ENCODE results near the gene UNC45B.

The UNC45B gene

GRCh38 chr17:35218915-35219314 is 71.3 kb downstream of the UNC45B start:
- Histone ChIP-seq H2BK120ac (ENCODE audit: low read depth, low read length) (no peak overlapping the region), H4K91ac (ENCODE audit: low read depth, low read length, poor library complexity) (no peak overlapping the region), H3K14ac (ENCODE audit: low read length) (no peak overlapping the region), H2AK5ac (ENCODE audit: low read depth, low read length) (no peak overlapping the region), H3K4ac (ENCODE audit: low read length) (no peak overlapping the region), H3K18ac (ENCODE audit: low read length) (no peak overlapping the region), H2BK12ac (ENCODE audit: low read length) (no peak overlapping the region), H3K27me3 (ENCODE audit: control insufficient read depth in 3 of 3, insufficient read depth in 3 of 3, low read depth in 1 of 3, low read length in 3 of 3) (peaks cover 0 to 17% (median 0%) of the 10 kb centered on the region in 3 experiments), H4K8ac (ENCODE audit: low read depth, low read length) (no peak overlapping the region), H3K27ac (replicated peaks; ENCODE audit: low read length) (no peak overlapping the region), H3K4me1 (ENCODE audit: control insufficient read depth in 2 of 2, insufficient read depth in 1 of 2, low read depth in 1 of 2, low read length in 2 of 2) (no peaks in the 10 kb centered on the region), H3K36me3 (replicated peaks in 1 of 2; ENCODE audit: control insufficient read depth in 2 of 2, insufficient read depth in 2 of 2, low read length in 2 of 2) (no peaks in the 10 kb centered on the region), H3K79me1 (ENCODE audit: low read depth, low read length) (no peaks in the 10 kb centered on the region), H3K4me2 (ENCODE audit: insufficient read depth, low read length, poor library complexity, severe bottlenecking) (no peak overlapping the region), H2BK5ac (ENCODE audit: low read length) (no peak overlapping the region), H3K9me3 (replicated peaks in 1 of 2; ENCODE audit: control insufficient read depth in 2 of 2, insufficient read depth in 1 of 2, low read depth in 1 of 2, low read length in 2 of 2) (no peaks in the 10 kb centered on the region), H2AFZ (ENCODE audit: low read length) (no peak overlapping the region), H3K23ac (ENCODE audit: low read depth, low read length, poor library complexity) (no peak overlapping the region), H3K9ac (ENCODE audit: low read depth, low read length, poor library complexity) (no peak overlapping the region), H3K4me3 (ENCODE audit: low read length in 2 of 2) (no peak overlapping the region), H2BK15ac (ENCODE audit: low read length) (no peak overlapping the region)
- no peak for DNase-seq (ENCODE audit: low spot score)
- no CpG with 5 or more reads among the region's 2 CpGs for WGBS, 2 donors (ENCODE audit: extremely low coverage in 2 of 2, insufficient read length in 2 of 2, insufficient replicate concordance in 1 of 2)

- no peak overlapping the region for H3K9ac ChIP-seq (ENCODE audit: low read depth, low read length, poor library complexity)
- no peak overlapping the region for H2BK12ac ChIP-seq (ENCODE audit: low read length)
- WGBS, 2 donors (ENCODE audit: extremely low coverage in 2 of 2, insufficient read length in 2 of 2, insufficient replicate concordance in 1 of 2), result no CpG with 5 or more reads among the region's 2 CpGs
- H3K14ac ChIP-seq (ENCODE audit: low read length), result no peak overlapping the region
- no peaks in the 10 kb centered on the region for H3K36me3 ChIP-seq (replicated peaks in 1 of 2; ENCODE audit: control insufficient read depth in 2 of 2, insufficient read depth in 2 of 2, low read length in 2 of 2)
- no peak overlapping the region for H2BK15ac ChIP-seq (ENCODE audit: low read length)
- no peak overlapping the region for H2AK5ac ChIP-seq (ENCODE audit: low read depth, low read length)
- no peak overlapping the region for H3K4me3 ChIP-seq (ENCODE audit: low read length in 2 of 2)
- H3K9me3 ChIP-seq (replicated peaks in 1 of 2; ENCODE audit: control insufficient read depth in 2 of 2, insufficient read depth in 1 of 2, low read depth in 1 of 2, low read length in 2 of 2), result no peaks in the 10 kb centered on the region
- no peak overlapping the region for H3K27ac ChIP-seq (replicated peaks; ENCODE audit: low read length)
- H4K8ac ChIP-seq (ENCODE audit: low read depth, low read length), result no peak overlapping the region
- H2BK120ac ChIP-seq (ENCODE audit: low read depth, low read length), result no peak overlapping the region
- no peaks in the 10 kb centered on the region for H3K79me1 ChIP-seq (ENCODE audit: low read depth, low read length)
- H3K18ac ChIP-seq (ENCODE audit: low read length), result no peak overlapping the region
- H2BK5ac ChIP-seq (ENCODE audit: low read length), result no peak overlapping the region
- no peaks in the 10 kb centered on the region for H3K4me1 ChIP-seq (ENCODE audit: control insufficient read depth in 2 of 2, insufficient read depth in 1 of 2, low read depth in 1 of 2, low read length in 2 of 2)
- no peak overlapping the region for H3K4ac ChIP-seq (ENCODE audit: low read length)
- H4K91ac ChIP-seq (ENCODE audit: low read depth, low read length, poor library complexity), result no peak overlapping the region
- no peak overlapping the region for H3K23ac ChIP-seq (ENCODE audit: low read depth, low read length, poor library complexity)
- no peak for DNase-seq (ENCODE audit: low spot score)
- H3K4me2 ChIP-seq (ENCODE audit: insufficient read depth, low read length, poor library complexity, severe bottlenecking), result no peak overlapping the region
- no peak overlapping the region for H2AFZ ChIP-seq (ENCODE audit: low read length)
- peaks cover 0 to 6% (median 0%) of the 10 kb centered on the region in 3 experiments for H3K27me3 ChIP-seq (ENCODE audit: control insufficient read depth in 3 of 3, insufficient read depth in 3 of 3, low read depth in 1 of 3, low read length in 3 of 3)
These were observed 74.8 kb downstream of the UNC45B start for GRCh38 chr17:35222452-35222851.

GRCh38 chr17:35224436-35224835 is 76.8 kb downstream of the UNC45B start:
- Histone ChIP-seq H3K4me3 (ENCODE audit: low read length in 2 of 2) (no peak overlapping the region), H4K8ac (ENCODE audit: low read depth, low read length) (no peak overlapping the region), H2BK5ac (ENCODE audit: low read length) (no peak overlapping the region), H2BK12ac (ENCODE audit: low read length) (no peak overlapping the region), H2AFZ (ENCODE audit: low read length) (no peak overlapping the region), H3K4me2 (ENCODE audit: insufficient read depth, low read length, poor library complexity, severe bottlenecking) (no peak overlapping the region), H3K9me3 (replicated peaks in 1 of 2; ENCODE audit: control insufficient read depth in 2 of 2, insufficient read depth in 1 of 2, low read depth in 1 of 2, low read length in 2 of 2) (no peaks in the 10 kb centered on the region), H3K23ac (ENCODE audit: low read depth, low read length, poor library complexity) (no peak overlapping the region), H3K4ac (ENCODE audit: low read length) (no peak overlapping the region), H2BK15ac (ENCODE audit: low read length) (no peak overlapping the region), H2BK120ac (ENCODE audit: low read depth, low read length) (no peak overlapping the region), H3K9ac (ENCODE audit: low read depth, low read length, poor library complexity) (no peak overlapping the region), H3K4me1 (ENCODE audit: control insufficient read depth in 2 of 2, insufficient read depth in 1 of 2, low read depth in 1 of 2, low read length in 2 of 2) (no peaks in the 10 kb centered on the region), H3K79me1 (ENCODE audit: low read depth, low read length) (no peaks in the 10 kb centered on the region), H4K91ac (ENCODE audit: low read depth, low read length, poor library complexity) (no peak overlapping the region), H3K14ac (ENCODE audit: low read length) (no peak overlapping the region), H3K27ac (replicated peaks; ENCODE audit: low read length) (no peak overlapping the region), H3K36me3 (replicated peaks in 1 of 2; ENCODE audit: control insufficient read depth in 2 of 2, insufficient read depth in 2 of 2, low read length in 2 of 2) (no peaks in the 10 kb centered on the region), H2AK5ac (ENCODE audit: low read depth, low read length) (no peak overlapping the region), H3K27me3 (ENCODE audit: control insufficient read depth in 3 of 3, insufficient read depth in 3 of 3, low read depth in 1 of 3, low read length in 3 of 3) (peaks cover 0 to 6% (median 0%) of the 10 kb centered on the region in 3 experiments), H3K18ac (ENCODE audit: low read length) (no peak overlapping the region)
- no CpG with 5 or more reads among the region's 1 CpG for WGBS, 2 donors (ENCODE audit: extremely low coverage in 2 of 2, insufficient read length in 2 of 2, insufficient replicate concordance in 1 of 2)
- no peak for DNase-seq (ENCODE audit: low spot score)

- Histone ChIP-seq H3K14ac (ENCODE audit: low read length) (no peak overlapping the region), H3K9me3 (replicated peaks in 1 of 2; ENCODE audit: control insufficient read depth in 2 of 2, insufficient read depth in 1 of 2, low read depth in 1 of 2, low read length in 2 of 2) (no peaks in the 10 kb centered on the region), H3K23ac (ENCODE audit: low read depth, low read length, poor library complexity) (no peak overlapping the region), H3K18ac (ENCODE audit: low read length) (no peak overlapping the region), H2BK12ac (ENCODE audit: low read length) (no peak overlapping the region), H2AK5ac (ENCODE audit: low read depth, low read length) (no peak overlapping the region), H4K8ac (ENCODE audit: low read depth, low read length) (no peak overlapping the region), H3K79me1 (ENCODE audit: low read depth, low read length) (no peaks in the 10 kb centered on the region), H3K4me3 (ENCODE audit: low read length in 2 of 2) (no peak overlapping the region), H2AFZ (ENCODE audit: low read length) (no peak overlapping the region), H3K4ac (ENCODE audit: low read length) (no peak overlapping the region), H2BK15ac (ENCODE audit: low read length) (no peak overlapping the region), H3K27ac (replicated peaks; ENCODE audit: low read length) (no peak overlapping the region), H2BK5ac (ENCODE audit: low read length) (no peak overlapping the region), H2BK120ac (ENCODE audit: low read depth, low read length) (no peak overlapping the region), H3K4me2 (ENCODE audit: insufficient read depth, low read length, poor library complexity, severe bottlenecking) (no peak overlapping the region), H3K27me3 (ENCODE audit: control insufficient read depth in 3 of 3, insufficient read depth in 3 of 3, low read depth in 1 of 3, low read length in 3 of 3) (peaks cover 0 to 14% (median 0%) of the 10 kb centered on the region in 3 experiments), H4K91ac (ENCODE audit: low read depth, low read length, poor library complexity) (no peak overlapping the region), H3K4me1 (ENCODE audit: control insufficient read depth in 2 of 2, insufficient read depth in 1 of 2, low read depth in 1 of 2, low read length in 2 of 2) (no peaks in the 10 kb centered on the region), H3K36me3 (replicated peaks in 1 of 2; ENCODE audit: control insufficient read depth in 2 of 2, insufficient read depth in 2 of 2, low read length in 2 of 2) (no peaks in the 10 kb centered on the region), H3K9ac (ENCODE audit: low read depth, low read length, poor library complexity) (no peak overlapping the region)
- no CpG with 5 or more reads among the region's 2 CpGs for WGBS, 2 donors (ENCODE audit: extremely low coverage in 2 of 2, insufficient read length in 2 of 2, insufficient replicate concordance in 1 of 2)
- DNase-seq (ENCODE audit: low spot score), result no peak
These were observed 79.9 kb downstream of the UNC45B start for GRCh38 chr17:35227546-35227945.

Data from neuronal stem cell (in vitro differentiated cells).